Bronchial epithelial cell (primary cell): Measurements from ENCODE around the gene ADCY9. TPM values are rescaled to one million over a fixed set of nuclear protein-coding genes. Genes with fewer than 3 reads are reported as not detected.

Experiments
- DNase-seq: peaks from one replicate; pipeline ENCODE4 v3.0.0-alpha.2; 2010; ENCODE audit warnings: low read depth
- FAIRE-seq: peaks from 2 replicates; lab custom pipeline; 2011; peaks lifted over from hg19 to GRCh38; lab: Jason Lieb, UNC
- H3K27me3 ChIP-seq: 2 replicates; pipeline ENCODE4 v1.5.1; 2011; ENCODE audit warnings: low read length; ENCODE audit not compliant: control insufficient read depth, insufficient read depth
- H3K36me3 ChIP-seq: 2 replicates; pipeline ENCODE4 v1.5.1; 2011; ENCODE audit warnings: low read length; ENCODE audit not compliant: control insufficient read depth, insufficient read depth
- H3K4me3 ChIP-seq: 2 replicates; pipeline ENCODE4 v1.5.1; 2011; ENCODE audit warnings: mild to moderate bottlenecking, low read depth, low read length, control low read depth
- total RNA-seq: library from RNA; depleted of rRNA; stranded (reverse); fragments of >200 nt; gene quantifications from 2 replicates; pipeline ENCODE4 v1.2.1, GENCODE V29; 2014
- TF ChIP-seq, protein P1 (sequence below): IDR thresholded peaks from 2 replicates; pipeline ENCODE4 v1.5.1; 2011; ENCODE audit warnings: mild to moderate bottlenecking, moderate library complexity, low read length, control low read depth, inconsistent platforms; ENCODE audit not compliant: insufficient read depth, severe bottlenecking

ADCY9 gene
- total RNA-seq, 1 donor from 2014 or later, result 11.3 TPM

- no peaks in the 10 kb centered on the region for H3K36me3 ChIP-seq
- no peaks in the 10 kb centered on the region for H3K27me3 ChIP-seq
- peak; percentile 32 for FAIRE-seq
- no peak overlapping the region for H3K4me3 ChIP-seq
- TF ChIP-seq, protein P1, sequence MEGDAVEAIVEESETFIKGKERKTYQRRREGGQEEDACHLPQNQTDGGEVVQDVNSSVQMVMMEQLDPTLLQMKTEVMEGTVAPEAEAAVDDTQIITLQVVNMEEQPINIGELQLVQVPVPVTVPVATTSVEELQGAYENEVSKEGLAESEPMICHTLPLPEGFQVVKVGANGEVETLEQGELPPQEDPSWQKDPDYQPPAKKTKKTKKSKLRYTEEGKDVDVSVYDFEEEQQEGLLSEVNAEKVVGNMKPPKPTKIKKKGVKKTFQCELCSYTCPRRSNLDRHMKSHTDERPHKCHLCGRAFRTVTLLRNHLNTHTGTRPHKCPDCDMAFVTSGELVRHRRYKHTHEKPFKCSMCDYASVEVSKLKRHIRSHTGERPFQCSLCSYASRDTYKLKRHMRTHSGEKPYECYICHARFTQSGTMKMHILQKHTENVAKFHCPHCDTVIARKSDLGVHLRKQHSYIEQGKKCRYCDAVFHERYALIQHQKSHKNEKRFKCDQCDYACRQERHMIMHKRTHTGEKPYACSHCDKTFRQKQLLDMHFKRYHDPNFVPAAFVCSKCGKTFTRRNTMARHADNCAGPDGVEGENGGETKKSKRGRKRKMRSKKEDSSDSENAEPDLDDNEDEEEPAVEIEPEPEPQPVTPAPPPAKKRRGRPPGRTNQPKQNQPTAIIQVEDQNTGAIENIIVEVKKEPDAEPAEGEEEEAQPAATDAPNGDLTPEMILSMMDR, result no peak
- DNase-seq, result no peak
These were observed 36.0 kb upstream of the ADCY9 start for GRCh38 chr16:4152267-4152666.

DNA sequence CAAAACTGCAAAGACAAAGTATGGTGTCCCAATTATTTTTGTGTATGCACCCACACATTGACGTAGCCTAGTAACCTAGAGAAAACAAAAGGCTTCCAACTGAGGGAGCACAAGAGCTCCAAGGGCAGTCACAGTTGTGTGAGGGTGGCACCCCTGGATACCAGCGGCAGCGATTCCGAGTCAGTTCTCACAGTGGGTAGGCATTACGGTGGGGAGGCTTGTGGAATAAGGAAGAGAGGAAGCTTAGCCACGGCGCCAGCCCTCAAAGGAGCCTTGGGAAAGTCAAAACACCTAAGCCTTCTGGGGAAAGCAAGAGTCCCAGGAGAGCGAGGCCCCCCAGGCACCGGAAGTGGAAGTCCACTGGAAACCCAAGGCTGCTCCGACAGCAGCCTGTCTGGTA, 31.0 kb upstream of the ADCY9 start:
- FAIRE-seq (no peak), DNase-seq (no peak)
- TF ChIP-seq, protein P1, result no peak
- Histone ChIP-seq H3K36me3 (no peaks in the 10 kb centered on the region), H3K27me3 (peaks cover 2% of the 10 kb centered on the region), H3K4me3 (no peak overlapping the region)

- Histone ChIP-seq H3K36me3 (no peaks in the 10 kb centered on the region), H3K27me3 (peaks cover 2% of the 10 kb centered on the region), H3K4me3 (no peak overlapping the region)
- FAIRE-seq (no peak), DNase-seq (no peak)
- TF ChIP-seq, protein P1, result no peak
These were observed 26.0 kb upstream of the ADCY9 start for GRCh38 chr16:4142268-4142667.

GRCh38 chr16:4141604-4142003, 25.4 kb upstream of the ADCY9 start:
- FAIRE-seq (no peak), DNase-seq (no peak)
- Histone ChIP-seq H3K27me3 (peaks cover 2% of the 10 kb centered on the region), H3K4me3 (no peak overlapping the region), H3K36me3 (no peaks in the 10 kb centered on the region)
- TF ChIP-seq, protein P1, result no peak

DNA sequence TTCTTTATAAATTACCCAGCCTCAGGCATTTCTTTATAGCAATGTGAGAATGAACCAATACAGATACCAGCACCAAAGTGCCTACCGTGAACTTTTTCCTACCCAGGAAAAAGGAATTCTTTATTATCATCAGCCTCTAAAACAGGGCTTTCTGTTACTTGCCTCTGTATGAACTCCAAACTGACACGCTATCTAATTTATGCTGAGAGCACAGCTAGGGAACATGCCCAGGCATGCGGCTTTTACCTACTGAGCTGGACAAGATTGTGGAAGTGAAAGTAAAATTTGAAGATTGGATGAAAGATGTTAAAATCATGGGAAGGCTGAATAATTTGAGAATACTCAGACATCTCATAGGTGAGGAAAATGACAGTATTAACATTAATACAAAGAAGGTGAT, 24.4 kb upstream of the ADCY9 start:
- DNase-seq (peak; percentile 89), FAIRE-seq (no peak)
- H3K27me3 ChIP-seq, result no peaks in the 10 kb centered on the region
- H3K4me3 ChIP-seq, result no peak overlapping the region
- TF ChIP-seq, protein P1, result no peak
- H3K36me3 ChIP-seq, result no peaks in the 10 kb centered on the region

GRCh38 chr16:4139968-4140367, 23.7 kb upstream of the ADCY9 start:
- Histone ChIP-seq H3K27me3 (no peaks in the 10 kb centered on the region), H3K4me3 (no peak overlapping the region), H3K36me3 (no peaks in the 10 kb centered on the region)
- TF ChIP-seq, protein P1, result no peak
- no peak for FAIRE-seq
- DNase-seq, result no peak
